Activated CD4-positive, alpha-beta T cell treated with anti-CD3 and anti-CD28 coated beads, Interleukin-2, amount 50 U/mL, for 24 hours (primary cell): ENCODE measurements around the gene UPK3A.
A peak's percentile ranks its signal among the peaks of the same experiment; 100 is the strongest.
"Not testable (repeated sequence)": the region's sequence is repeated elsewhere in the genome, so short reads cannot be mapped to it uniquely, and the experiment has no call there.

Source experiments
- DNase-seq, 2 donors: peaks; one replicate each; pipeline ENCODE4 v3.0.0-alpha.2; 2020; ENCODE audit warnings: low read depth in 1 of 2, low spot score in 1 of 2

Gene UPK3A

GRCh38 chr22:45254789-45255278, 29.9 kb upstream of the UPK3A start:
- no peak for DNase-seq

GRCh38 chr22:45257941-45258340, 26.8 kb upstream of the UPK3A start:
- not testable (repeated sequence) for DNase-seq

GRCh38 chr22:45259754-45260394, 24.9 kb upstream of the UPK3A start:
- DNase-seq: no peak

- not testable (repeated sequence) for DNase-seq
Measured at GRCh38 chr22:45260395-45260759, 24.4 kb upstream of the UPK3A start.

GRCh38 chr22:45261407-45262088, 23.2 kb upstream of the UPK3A start:
- no peak for DNase-seq

- DNase-seq: no peak
Measured at GRCh38 chr22:45262195-45262930, 22.4 kb upstream of the UPK3A start.

- no peak for DNase-seq
Measured at GRCh38 chr22:45262931-45263462, 21.8 kb upstream of the UPK3A start.

GRCh38 chr22:45263463-45264269, 21.1 kb upstream of the UPK3A start:
- DNase-seq: no peak

- no peak for DNase-seq
Measured at GRCh38 chr22:45265535-45265934, 19.2 kb upstream of the UPK3A start.

- no peak for DNase-seq
Measured at GRCh38 chr22:45268167-45268957, 16.4 kb upstream of the UPK3A start.

GRCh38 chr22:45268958-45269844, 15.5 kb upstream of the UPK3A start:
- DNase-seq: peak; percentile 73 to 74

- no peak for DNase-seq
Measured at GRCh38 chr22:45270095-45271020, 14.4 kb upstream of the UPK3A start.

GRCh38 chr22:45271667-45272201, 13.0 kb upstream of the UPK3A start:
- no peak for DNase-seq

- DNase-seq: no peak
Measured at GRCh38 chr22:45272498-45272897, 12.3 kb upstream of the UPK3A start.

GRCh38 chr22:45273452-45274075, 11.2 kb upstream of the UPK3A start:
- DNase-seq: no peak

- DNase-seq: no peak
Measured at GRCh38 chr22:45276507-45277105, 8.1 kb upstream of the UPK3A start.

GRCh38 chr22:45277720-45278119, 7.0 kb upstream of the UPK3A start:
- DNase-seq: not testable (repeated sequence)
